Memory B cell (primary cell): ENCODE data around the gene COG5.
"Not testable (repeated sequence)": the region's sequence is repeated elsewhere in the genome, so short reads cannot be mapped to it uniquely, and the experiment has no call there.

Source experiments
- ATAC-seq: fragments of 150-1000 bp; cut with Tn5 transposase; 2 replicates; pipeline ENCODE4 v1.10.0; 2021; ENCODE audit warnings: low read depth, mild to moderate bottlenecking, moderate library complexity
- DNase-seq, 2 donors: peaks; one replicate each; pipeline ENCODE4 v3.0.0; 2022; ENCODE audit warnings: low spot score in 2 of 2
- H3K27ac Mint-ChIP-seq: one replicate; pipeline ENCODE4 v1.8.0; 2022; ENCODE audit warnings: mild to moderate bottlenecking, moderate library complexity, mixed read lengths
- H3K27me3 Mint-ChIP-seq: one replicate; pipeline ENCODE4 v1.8.0; 2022; ENCODE audit warnings: mixed read lengths
- H3K36me3 Mint-ChIP-seq: one replicate; pipeline ENCODE4 v1.8.0; 2022; ENCODE audit warnings: mild to moderate bottlenecking, mixed read lengths
- H3K4me1 Mint-ChIP-seq: one replicate; pipeline ENCODE4 v1.8.0; 2022; ENCODE audit warnings: mixed read lengths
- H3K4me3 Mint-ChIP-seq: one replicate; pipeline ENCODE4 v1.8.0; 2022; ENCODE audit warnings: mild to moderate bottlenecking, moderate library complexity, mixed read lengths
- H3K9me3 Mint-ChIP-seq: one replicate; pipeline ENCODE4 v1.8.0; 2022; ENCODE audit warnings: mixed read lengths

COG5 gene

DNA sequence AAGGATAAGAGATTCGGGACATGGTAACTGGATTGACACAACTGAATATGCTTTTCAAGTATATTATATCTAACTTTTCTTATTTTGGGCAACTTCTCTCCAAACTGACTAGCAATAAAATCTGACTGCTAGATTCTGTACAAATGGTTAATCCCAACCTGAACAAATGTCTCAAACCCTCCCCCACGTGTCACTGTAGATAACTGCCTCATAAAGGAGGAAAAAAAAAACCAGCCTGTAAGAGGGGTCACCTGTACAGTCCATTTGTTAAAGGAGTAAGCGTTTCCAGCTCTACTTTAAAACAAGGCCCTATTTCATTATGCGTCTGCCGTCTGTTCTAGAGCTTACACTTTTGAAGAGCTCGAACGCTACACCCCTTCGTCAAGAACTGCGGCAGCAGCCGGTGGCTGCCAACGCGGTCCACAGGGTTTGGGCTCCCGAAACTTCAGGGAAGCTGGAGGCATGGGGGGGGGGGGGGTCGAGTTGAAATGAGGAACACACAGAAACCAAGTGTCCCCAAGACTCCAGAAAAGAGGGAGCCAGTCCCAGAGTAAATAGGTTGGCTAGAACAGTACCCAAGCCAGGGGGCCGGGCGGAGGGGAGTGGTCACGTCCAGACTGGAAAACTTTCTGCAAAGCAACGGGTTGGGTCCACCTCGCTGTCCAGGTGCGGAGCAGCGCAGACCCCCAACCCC is 492 bp downstream of the COG5 start:
- DNase-seq, result peak in 1 of 2 donors; percentile 13
- H3K27ac Mint-ChIP-seq, result peak overlapping the region; percentile 84
- peak; percentile 25 for ATAC-seq

DNA sequence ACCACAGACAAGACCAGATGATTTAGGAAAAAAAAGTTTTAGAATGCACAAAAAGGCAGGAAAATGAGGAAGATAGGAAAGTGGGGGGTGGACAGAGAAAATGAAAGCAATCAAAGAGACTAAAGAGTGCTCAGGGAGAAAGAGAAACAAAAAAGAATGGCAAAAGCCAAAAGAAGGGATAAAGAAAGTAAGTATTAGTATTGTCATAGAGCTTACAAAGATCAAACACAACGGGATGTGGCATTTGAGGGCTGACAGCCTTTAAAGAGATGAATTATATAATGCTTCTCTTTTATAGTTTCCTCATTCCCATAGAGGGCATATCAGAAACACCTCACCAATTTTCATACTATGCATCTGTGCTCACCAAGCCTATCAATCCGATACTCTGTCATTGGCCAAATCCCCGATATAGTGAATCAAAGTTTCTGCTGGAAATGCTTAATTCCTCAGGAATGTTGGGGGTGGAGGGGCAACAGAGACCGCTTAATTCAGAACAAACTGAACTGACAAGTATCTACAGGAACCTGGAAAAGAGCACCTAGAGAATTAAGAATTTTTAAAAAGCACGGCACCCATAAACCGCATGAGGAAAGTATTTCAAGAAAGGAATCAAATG is 2.7 kb downstream of the COG5 start:
- peak overlapping the region; percentile 50 for H3K4me3 Mint-ChIP-seq
- peak overlapping the region; percentile 84 for H3K27ac Mint-ChIP-seq
- H3K9me3 Mint-ChIP-seq, result no peaks in the 10 kb centered on the region
- DNase-seq, result peak in 1 of 2 donors; percentile 21
- ATAC-seq, result peak; percentile 73
- H3K4me1 Mint-ChIP-seq, result peaks cover 41% of the 10 kb centered on the region
- no peaks in the 10 kb centered on the region for H3K27me3 Mint-ChIP-seq
- peaks cover 7% of the 10 kb centered on the region for H3K36me3 Mint-ChIP-seq

More for the DNA sequence above, 492 bp downstream of the COG5 start:
- Mint-ChIP-seq H3K27me3 (no peaks in the 10 kb centered on the region), H3K36me3 (peaks cover 5% of the 10 kb centered on the region), H3K4me3 (peak overlapping the region; percentile 95), H3K9me3 (no peaks in the 10 kb centered on the region), H3K4me1 (peaks cover 42% of the 10 kb centered on the region)

DNA sequence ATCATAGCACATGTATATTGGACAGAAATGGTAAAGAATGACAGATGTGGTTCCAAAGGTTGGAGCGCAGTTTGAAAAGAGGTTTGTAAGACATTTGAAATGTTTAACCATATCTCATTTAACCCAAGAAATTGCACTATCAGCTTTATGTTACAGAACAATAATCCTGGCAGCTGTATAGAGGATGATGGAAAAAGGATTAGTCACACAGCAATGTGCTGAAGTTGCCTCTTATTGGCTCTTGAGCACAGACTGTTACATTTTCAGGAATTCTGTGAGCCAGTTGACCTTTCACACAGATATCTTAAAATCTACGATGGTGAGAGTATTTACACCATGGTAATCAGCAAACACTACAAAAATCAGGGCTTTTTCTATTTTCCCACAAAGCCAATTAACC is 3.9 kb downstream of the COG5 start:
- H3K4me3 Mint-ChIP-seq, result no peak overlapping the region
- DNase-seq (no peak), ATAC-seq (no peak)
- no peaks in the 10 kb centered on the region for H3K9me3 Mint-ChIP-seq
- peak overlapping the region; percentile 84 for H3K27ac Mint-ChIP-seq
- peaks cover 37% of the 10 kb centered on the region for H3K4me1 Mint-ChIP-seq
- no peaks in the 10 kb centered on the region for H3K27me3 Mint-ChIP-seq
- peaks cover 15% of the 10 kb centered on the region for H3K36me3 Mint-ChIP-seq

DNA sequence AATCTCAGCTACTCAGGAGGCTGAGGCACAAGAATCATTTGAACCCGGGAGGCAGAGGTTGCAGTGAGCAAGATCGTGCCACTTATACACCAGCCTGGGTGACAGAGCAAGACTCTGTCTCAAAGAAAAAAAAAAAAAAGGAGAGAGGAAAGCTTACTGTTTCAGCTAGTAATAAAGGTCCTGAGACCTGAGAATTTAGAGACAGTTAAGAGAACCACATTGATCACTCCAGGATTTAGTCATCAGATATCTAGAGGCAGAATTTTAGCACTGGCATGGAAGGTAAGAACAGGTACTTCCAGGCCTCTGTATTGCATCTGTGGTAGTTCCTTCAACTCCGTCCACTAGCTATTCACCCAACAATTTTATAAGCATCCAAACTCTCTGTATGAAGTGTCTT is 7.8 kb downstream of the COG5 start:
- no peak for DNase-seq
- ATAC-seq, result no peak
- no peaks in the 10 kb centered on the region for H3K27me3 Mint-ChIP-seq
- H3K36me3 Mint-ChIP-seq, result peaks cover 23% of the 10 kb centered on the region
- H3K4me3 Mint-ChIP-seq, result no peak overlapping the region
- H3K27ac Mint-ChIP-seq, result peak overlapping the region; percentile 18
- H3K9me3 Mint-ChIP-seq, result no peaks in the 10 kb centered on the region
- H3K4me1 Mint-ChIP-seq, result peaks cover 19% of the 10 kb centered on the region

DNA sequence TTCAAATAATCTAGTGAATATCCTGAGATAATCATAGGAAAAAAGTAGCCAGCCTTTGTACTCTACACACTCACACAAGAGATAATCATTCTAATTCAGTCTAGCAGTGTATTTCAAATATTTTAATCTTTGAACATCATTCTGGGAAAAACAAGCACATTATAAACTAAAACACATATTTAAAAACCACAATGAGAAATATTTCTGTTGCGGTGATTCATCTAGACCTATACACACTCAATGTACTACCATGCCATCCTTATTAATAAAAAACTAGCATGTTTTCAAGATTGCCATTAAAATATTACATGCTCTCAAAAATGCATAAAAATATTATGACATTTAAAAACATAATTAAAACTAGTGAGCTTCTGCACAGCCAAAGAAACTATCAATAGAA is 11.8 kb downstream of the COG5 start:
- H3K27me3 Mint-ChIP-seq, result no peaks in the 10 kb centered on the region
- H3K4me1 Mint-ChIP-seq, result peaks cover 19% of the 10 kb centered on the region
- ATAC-seq (no peak), DNase-seq (no peak)
- H3K9me3 Mint-ChIP-seq, result no peaks in the 10 kb centered on the region
- H3K36me3 Mint-ChIP-seq, result peaks cover 43% of the 10 kb centered on the region
- no peak overlapping the region for H3K4me3 Mint-ChIP-seq
- H3K27ac Mint-ChIP-seq, result no peak overlapping the region

DNA sequence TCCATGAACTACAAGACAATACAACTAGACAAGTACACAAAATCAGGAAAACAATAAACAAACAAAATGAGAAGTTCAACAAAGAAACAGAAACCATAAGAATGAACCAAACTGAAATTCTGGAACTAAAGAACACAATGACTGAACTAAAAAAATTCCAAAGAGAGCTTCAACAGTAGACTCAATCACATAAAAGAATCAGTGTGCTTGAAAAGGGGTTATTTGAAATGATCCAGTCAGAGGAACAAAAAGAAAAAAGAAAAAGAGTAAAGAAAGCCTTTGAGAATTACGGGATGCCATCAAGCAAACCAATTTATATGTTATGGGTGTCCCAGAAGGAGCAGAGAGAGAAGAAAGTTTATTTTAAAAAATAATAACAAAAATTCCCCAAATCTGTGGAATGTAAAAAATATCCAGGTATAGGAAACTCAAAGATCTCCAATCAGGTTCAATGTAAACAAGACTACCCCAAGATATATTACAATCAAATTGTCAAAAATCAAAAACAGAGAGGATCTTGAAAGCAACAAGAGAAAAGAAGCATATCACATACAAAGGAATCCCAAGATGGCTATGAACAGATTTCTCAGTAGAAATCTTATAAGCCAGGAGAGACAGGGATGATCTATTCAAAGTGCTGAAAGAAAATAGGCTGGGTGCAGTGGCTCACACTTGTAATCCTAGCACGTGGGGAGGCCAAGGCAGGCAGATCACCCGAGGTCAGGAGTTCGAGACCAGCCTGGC is 18.7 kb downstream of the COG5 start:
- Mint-ChIP-seq H3K4me1 (peaks cover 14% of the 10 kb centered on the region), H3K9me3 (peaks cover 13% of the 10 kb centered on the region), H3K4me3 (no peak overlapping the region), H3K27ac (peak overlapping the region; percentile 13), H3K36me3 (peaks cover 51% of the 10 kb centered on the region), H3K27me3 (no peaks in the 10 kb centered on the region)
- no peak for DNase-seq
- ATAC-seq, result no peak

DNA sequence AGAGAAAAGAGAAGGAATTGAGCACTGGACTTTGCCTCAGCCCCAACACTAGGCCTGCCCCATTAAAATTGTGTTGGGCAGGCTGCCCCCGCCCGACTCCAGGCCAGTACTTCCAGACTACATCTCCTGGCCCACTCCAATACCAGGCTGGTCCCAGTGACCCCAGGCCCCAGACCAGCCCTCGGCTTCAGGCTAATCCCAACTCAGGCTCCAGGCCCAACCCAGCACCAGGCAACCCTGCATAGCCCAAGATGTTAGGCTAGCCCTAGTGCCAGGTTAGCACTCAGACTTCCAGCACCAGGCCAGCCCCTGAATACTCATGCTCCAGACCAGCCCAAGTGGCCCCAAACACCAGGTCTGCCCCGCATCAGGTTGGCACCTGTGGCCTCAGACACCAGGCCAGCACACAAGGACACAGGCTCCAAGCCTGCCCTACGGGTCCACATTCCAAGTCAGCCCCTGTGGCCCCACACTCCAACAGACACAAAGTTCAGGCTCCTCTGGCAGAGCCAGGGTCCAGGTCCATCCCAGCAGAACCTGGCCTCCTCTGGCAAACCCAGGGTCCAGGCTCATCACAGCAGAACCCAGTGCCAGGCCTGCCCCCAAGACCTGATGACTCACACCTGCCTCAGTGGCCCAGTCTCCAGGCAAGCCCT is 20.3 kb downstream of the COG5 start:
- H3K9me3 Mint-ChIP-seq, result peaks cover 13% of the 10 kb centered on the region
- no peak overlapping the region for H3K4me3 Mint-ChIP-seq
- H3K36me3 Mint-ChIP-seq, result peaks cover 52% of the 10 kb centered on the region
- ATAC-seq (no peak), DNase-seq (no peak)
- H3K27me3 Mint-ChIP-seq, result no peaks in the 10 kb centered on the region
- H3K27ac Mint-ChIP-seq, result peak overlapping the region; percentile 40
- peaks cover 13% of the 10 kb centered on the region for H3K4me1 Mint-ChIP-seq

DNA sequence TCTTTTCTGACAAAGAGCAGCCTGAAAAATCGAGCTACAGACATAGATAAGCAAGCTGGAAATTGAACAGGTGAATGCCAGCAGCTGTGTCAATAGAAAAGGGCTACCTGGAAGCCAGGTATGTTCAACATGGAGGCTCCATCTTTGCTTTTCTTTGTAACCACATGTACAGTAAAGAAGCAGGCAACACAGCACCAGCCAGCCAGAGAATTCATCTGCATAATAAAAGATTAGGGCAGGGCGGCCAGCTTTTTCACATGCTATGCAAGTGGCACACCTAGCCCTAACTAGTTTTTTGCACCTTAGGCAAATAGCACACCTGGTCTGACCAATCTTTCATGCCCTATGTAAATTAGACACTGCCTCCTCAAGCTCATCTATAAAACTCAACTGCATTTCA is 25.7 kb downstream of the COG5 start:
- no peak overlapping the region for H3K27ac Mint-ChIP-seq
- DNase-seq, result no peak
- peaks cover 52% of the 10 kb centered on the region for H3K36me3 Mint-ChIP-seq
- H3K9me3 Mint-ChIP-seq, result peaks cover 6% of the 10 kb centered on the region
- peaks cover 34% of the 10 kb centered on the region for H3K4me1 Mint-ChIP-seq
- H3K4me3 Mint-ChIP-seq, result no peak overlapping the region
- H3K27me3 Mint-ChIP-seq, result no peaks in the 10 kb centered on the region
- ATAC-seq, result no peak

DNA sequence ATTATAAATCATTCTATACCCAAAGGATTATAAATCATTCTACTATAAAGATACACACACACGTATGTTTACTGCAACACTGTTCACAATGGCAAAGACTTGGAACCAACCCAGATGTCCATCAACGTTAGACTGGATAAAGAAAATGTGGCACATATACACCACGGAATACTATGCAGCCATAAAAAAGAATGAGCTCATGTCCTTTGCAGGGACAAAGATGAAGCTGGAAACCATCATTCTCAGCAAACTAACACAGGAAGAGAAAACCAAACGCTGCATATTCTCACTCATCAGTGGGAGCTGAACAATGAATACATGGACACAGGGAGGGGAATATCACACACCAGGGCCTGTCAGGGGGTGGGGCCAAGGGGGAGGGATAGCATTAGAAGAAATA is 26.5 kb downstream of the COG5 start:
- Mint-ChIP-seq H3K36me3 (peaks cover 52% of the 10 kb centered on the region), H3K4me1 (peaks cover 35% of the 10 kb centered on the region)
- H3K27me3 Mint-ChIP-seq, H3K4me3 Mint-ChIP-seq, H3K27ac Mint-ChIP-seq, DNase-seq, H3K9me3 Mint-ChIP-seq, ATAC-seq: not testable (repeated sequence)

DNA sequence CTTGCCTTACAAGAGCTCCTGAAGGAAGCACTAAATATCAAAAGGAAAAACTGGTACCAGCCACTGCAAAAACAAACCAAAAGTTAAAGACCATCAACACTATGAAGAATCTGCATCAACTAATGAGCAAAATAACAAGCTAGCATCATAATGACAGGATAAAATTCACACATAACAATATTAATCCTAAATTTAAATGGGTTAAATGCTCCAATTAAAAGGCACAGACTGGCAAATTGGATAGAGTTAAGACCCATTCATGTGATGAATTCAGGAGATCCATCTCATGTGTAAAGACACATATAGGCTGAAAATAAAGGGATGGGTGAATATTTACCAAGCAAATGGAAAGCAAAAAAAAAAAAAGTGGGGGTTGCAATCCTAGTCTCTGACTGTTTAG is 29.6 kb downstream of the COG5 start:
- Mint-ChIP-seq H3K4me1 (peaks cover 34% of the 10 kb centered on the region), H3K36me3 (peaks cover 51% of the 10 kb centered on the region), H3K9me3 (peaks cover 6% of the 10 kb centered on the region), H3K27me3 (no peaks in the 10 kb centered on the region), H3K4me3 (no peak overlapping the region), H3K27ac (no peak overlapping the region)
- no peak for DNase-seq
- ATAC-seq, result no peak

DNA sequence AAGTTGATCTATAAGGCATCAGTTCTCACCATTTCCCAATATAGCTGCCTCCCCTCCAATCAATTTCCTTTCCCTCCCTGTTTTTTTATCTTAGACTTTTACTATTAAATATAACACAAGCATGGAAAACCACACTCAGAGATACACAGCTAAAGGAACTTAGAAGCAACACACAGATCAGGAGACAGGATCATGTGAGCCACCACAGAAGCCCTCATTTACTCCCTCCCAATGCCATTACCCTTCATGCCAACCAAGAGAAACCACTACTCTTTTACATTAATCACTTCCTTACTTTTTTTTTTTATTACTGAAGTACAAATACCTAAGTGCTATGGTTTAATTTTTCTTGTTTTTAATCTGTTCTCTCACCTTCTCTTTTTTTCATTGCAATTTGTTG is 33.0 kb downstream of the COG5 start:
- Mint-ChIP-seq H3K36me3 (peaks cover 40% of the 10 kb centered on the region), H3K27me3 (no peaks in the 10 kb centered on the region), H3K4me1 (peaks cover 28% of the 10 kb centered on the region), H3K4me3 (no peak overlapping the region), H3K9me3 (peaks cover 6% of the 10 kb centered on the region), H3K27ac (no peak overlapping the region)
- DNase-seq, result no peak
- no peak for ATAC-seq

DNA sequence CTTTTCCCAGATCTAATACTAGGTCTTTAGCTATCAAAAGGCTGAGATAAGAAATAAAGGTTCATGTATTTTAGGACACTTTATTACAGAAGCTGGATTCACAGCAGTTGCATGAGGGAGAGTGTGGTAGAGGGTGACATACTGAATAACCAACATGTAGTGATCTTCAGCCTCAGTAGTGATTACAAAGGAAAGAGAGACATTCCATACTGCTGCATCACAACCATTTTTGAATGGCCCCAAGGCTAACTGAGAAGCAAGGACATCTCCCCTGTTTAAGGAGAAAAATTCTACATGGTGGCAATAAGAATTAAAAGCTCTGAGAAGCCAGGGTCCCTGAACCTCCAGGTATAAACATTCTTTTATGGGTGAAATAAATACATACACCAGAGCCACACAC is 35.3 kb downstream of the COG5 start:
- DNase-seq, result no peak
- Mint-ChIP-seq H3K27me3 (no peaks in the 10 kb centered on the region), H3K9me3 (no peaks in the 10 kb centered on the region), H3K4me1 (peaks cover 11% of the 10 kb centered on the region), H3K27ac (no peak overlapping the region), H3K36me3 (peaks cover 30% of the 10 kb centered on the region), H3K4me3 (no peak overlapping the region)
- no peak for ATAC-seq

DNA sequence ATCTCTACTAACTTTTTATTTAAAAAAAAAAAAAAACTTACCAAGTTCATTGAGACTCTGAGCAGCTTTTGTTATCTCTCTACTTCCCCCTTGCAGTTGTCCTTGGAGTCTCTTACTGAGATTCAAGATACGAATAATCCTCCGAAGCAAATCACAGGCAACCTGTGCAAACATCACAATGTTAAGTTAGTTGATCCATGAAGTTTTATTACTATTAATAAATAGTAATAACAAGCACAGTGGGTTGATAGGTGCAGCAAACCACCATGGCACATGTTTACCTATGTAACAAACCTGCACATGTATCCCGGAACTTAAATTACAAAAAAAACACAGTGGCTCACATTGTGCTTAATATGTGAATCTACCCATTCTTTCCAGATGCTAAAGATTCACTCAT is 36.5 kb downstream of the COG5 start:
- Mint-ChIP-seq H3K9me3 (no peaks in the 10 kb centered on the region), H3K4me3 (no peak overlapping the region), H3K4me1 (peaks cover 4% of the 10 kb centered on the region), H3K36me3 (peaks cover 25% of the 10 kb centered on the region), H3K27me3 (no peaks in the 10 kb centered on the region), H3K27ac (no peak overlapping the region)
- DNase-seq (no peak), ATAC-seq (no peak)

DNA sequence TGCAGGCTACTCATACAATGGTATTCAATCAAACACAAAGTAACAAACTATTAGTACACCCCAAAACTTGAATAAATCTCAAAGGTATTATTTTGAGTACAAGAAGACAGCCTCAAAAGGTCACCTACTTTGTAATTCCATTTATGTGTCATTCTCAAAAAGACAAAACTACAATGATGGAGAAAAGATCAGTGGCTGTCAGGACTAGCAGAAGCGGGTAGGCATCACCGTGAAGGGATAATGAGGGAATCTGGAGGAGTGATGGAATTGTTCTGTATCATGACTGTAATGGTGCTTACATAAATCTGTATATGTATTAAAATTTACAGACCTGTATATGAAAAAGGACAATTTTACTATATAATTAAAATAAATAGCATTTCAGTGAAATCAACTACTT is 37.0 kb downstream of the COG5 start:
- no peaks in the 10 kb centered on the region for H3K9me3 Mint-ChIP-seq
- peaks cover 28% of the 10 kb centered on the region for H3K36me3 Mint-ChIP-seq
- no peak overlapping the region for H3K4me3 Mint-ChIP-seq
- no peak for DNase-seq
- no peak overlapping the region for H3K27ac Mint-ChIP-seq
- no peak for ATAC-seq
- no peaks in the 10 kb centered on the region for H3K27me3 Mint-ChIP-seq
- H3K4me1 Mint-ChIP-seq, result peaks cover 7% of the 10 kb centered on the region
